Lower leg skin (tissue), 3 donors: ENCODE data around the gene DNAJB7.

ENCODE experiments used
- CTCF ChIP-seq, 3 donors: fragments of 450-650 bp; IDR thresholded peaks; one replicate each; pipeline ENCODE4 v1.5.1; 2016; ENCODE audit warnings: antibody characterized with exemption in 3 of 3, mild to moderate bottlenecking in 3 of 3, moderate library complexity in 2 of 3
- POLR2A ChIP-seq, 2 donors: fragments of 450-650 bp; IDR thresholded peaks; one replicate each; pipeline ENCODE4 v1.6.1; 2016 to 2017; ENCODE audit warnings: antibody characterized with exemption in 2 of 2, mild to moderate bottlenecking in 1 of 2, moderate library complexity in 1 of 2

- TF ChIP-seq POLR2A (IDR thresholded peaks at IDR 0.05) (peak in 1 of 2 donors; percentile 78), CTCF (IDR thresholded peaks at IDR 0.05) (no peak)
These were observed 5.2 kb downstream of the DNAJB7 start, which contains the start of the genes ST13 and XPNPEP3 for GRCh38 chr22:40856513-40857308.
